Dermis microvascular lymphatic vessel endothelial cell (primary cell): ENCODE results near the gene UBL5. TPM values are rescaled to one million over a fixed set of nuclear protein-coding genes. Genes with fewer than 3 reads are reported as not detected.

Source experiments
- DNase-seq, 2 donors: peaks; one replicate each; pipeline versions ENCODE4 v3.0.0 to v3.0.0-alpha.2; 2010; ENCODE audit warnings: low read depth in 2 of 2
- total RNA-seq: library from RNA; depleted of rRNA; stranded (reverse); fragments of >200 nt; gene quantifications from 2 replicates; pipeline ENCODE4 v1.2.1, GENCODE V29; 2014

The UBL5 gene
- total RNA-seq, 1 donor from 2014 or later, result 223 TPM

DNA sequence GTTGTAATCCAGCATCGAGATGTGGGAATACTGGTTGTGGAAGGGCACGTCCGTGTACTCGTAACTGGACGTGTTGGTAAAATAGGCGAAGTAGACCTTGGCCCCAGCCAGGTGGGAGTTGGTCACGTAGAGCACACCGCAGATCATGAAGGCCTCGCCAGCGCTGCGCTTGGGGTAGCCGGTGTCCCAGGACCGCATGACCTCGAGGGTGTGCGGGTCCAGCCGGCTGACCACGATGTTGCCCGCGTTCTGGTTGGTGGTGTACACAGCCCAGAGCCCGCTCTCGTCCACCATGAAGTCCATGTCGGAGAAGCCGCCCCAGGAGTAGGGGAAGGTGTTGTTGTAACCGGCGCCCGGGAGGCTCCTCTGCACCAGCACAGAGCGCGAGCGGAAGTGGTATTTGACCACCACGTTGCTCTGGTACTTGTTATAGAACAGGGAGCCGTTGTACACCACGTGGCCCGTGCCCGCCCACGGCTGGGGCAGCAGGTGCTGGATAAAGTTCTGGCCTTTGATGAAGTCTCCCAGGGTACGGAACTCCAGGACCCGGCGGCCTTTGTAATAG is 26.6 kb downstream of the UBL5 start:
- no peak for DNase-seq

DNA sequence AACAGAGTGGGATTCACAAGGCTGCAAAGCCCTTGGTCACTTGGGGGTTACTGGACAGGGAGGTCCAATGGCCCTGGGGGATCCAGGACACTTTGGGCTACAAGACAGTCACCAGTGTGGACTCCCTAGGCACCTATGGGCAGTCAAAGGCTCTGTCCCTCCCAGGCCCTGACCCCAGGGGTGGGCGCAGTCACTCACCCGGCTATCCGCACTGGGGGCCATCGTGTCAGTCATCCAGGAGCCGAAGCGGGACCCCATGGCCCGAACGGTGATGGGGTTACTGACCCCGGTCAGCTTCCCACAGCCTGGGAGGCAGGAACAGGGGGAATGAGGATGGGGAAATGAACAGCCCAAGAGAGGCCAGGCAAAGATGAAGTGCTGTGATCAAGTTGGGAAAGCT is 28.9 kb downstream of the UBL5 start:
- DNase-seq, result no peak

DNA sequence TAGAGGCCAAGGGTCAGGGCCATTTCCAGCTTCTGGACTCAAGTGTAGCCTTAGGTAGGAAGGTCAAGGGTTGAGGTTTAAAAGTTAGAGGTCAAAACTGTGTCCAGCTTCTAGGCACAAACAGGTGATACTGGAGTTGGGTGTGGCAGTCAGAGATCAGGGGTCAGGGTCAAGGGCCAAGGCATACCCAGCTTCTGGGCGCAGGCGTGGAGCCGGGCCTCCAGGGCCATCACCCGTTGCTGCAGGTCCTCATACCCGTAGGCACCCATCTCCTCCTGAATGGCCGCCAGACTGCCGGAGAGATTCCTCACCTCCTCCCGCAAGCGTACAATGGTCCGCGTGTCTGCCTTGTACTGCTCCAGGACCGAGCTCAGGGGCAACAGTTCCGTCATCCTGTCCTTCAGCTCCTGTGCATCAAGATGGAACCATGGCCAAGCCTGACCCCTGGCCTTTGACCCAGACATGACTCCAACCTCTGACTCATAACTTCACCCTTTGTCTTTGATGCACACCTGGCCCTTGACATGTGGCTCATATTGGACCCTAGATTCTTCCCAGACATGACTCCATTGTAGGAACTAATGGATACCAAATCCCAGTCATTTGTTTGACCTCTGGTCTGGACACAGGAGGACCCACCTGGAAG is 29.5 kb downstream of the UBL5 start:
- no peak for DNase-seq

GRCh38 chr19:9857920-9858746 is 30.4 kb downstream of the UBL5 start:
- no peak for DNase-seq

DNA sequence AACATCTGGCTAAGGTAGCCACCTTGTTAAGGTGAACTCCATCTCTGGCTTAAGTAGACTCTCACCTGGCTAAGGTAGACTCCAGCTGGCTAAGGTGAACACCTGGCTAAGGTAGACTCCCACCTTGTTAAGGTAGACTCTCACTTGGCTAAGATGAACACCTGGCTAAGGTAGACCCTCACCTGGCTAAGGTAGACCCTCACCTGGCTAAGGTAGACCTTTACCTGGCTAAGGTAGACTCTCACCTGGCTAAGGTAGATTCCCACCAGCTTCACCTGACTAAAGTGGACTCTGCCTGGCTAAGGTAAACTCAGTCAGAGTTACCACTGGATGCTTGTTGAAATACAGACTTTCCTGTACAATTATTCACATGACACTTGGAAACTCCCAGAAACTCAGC is 31.0 kb downstream of the UBL5 start:
- DNase-seq, result no peak

GRCh38 chr19:9860407-9860806 is 32.7 kb downstream of the UBL5 start:
- no peak for DNase-seq

DNA sequence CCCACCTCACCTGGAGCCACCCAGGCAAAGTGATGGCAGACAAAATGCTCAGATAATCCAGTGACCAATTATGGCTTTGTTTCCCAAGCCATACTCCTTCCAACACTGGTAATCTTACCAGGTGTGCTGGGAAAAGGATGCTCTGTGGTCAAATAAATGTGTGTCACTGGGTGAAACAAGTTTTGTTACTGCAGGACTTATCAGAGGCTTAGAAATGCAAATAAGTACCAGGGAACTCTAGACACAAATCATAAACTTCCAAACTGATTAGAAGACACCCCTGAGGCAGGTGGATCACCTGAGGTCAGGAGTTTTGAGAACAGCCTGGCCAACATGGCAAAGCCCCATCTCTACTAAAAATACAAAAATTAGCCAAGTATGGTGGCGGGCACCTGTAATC is 33.8 kb downstream of the UBL5 start:
- no peak for DNase-seq

DNA sequence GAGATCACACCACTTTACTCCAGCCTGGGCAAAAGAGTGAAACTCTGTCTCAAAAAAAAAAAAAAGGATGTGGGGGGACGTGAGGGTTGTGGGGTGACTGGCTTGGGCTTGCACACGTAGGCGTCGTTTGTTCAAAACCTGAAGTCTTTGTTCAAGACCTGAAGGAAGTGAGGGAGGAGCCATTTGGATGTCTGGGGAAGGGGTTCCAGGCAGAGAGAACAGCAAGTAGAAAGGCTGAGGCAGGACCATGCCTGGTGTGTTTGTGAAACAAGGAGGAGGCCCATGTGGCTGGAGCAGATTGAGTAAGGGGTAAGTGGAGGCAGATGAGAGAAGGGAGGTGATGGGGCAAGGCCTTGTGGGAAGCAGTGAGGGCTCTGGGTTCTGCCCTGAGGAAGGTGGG is 35.2 kb downstream of the UBL5 start:
- DNase-seq, result no peak

- DNase-seq, result no peak
These were observed 36.0 kb downstream of the UBL5 start for GRCh38 chr19:9863759-9864158.

- DNase-seq, result no peak
These were observed 38.2 kb downstream of the UBL5 start for GRCh38 chr19:9865732-9866501.

GRCh38 chr19:9868983-9869617 is 41.4 kb downstream of the UBL5 start:
- no peak for DNase-seq

- no peak for DNase-seq
These were observed 44.1 kb downstream of the UBL5 start for GRCh38 chr19:9871626-9872338.

DNA sequence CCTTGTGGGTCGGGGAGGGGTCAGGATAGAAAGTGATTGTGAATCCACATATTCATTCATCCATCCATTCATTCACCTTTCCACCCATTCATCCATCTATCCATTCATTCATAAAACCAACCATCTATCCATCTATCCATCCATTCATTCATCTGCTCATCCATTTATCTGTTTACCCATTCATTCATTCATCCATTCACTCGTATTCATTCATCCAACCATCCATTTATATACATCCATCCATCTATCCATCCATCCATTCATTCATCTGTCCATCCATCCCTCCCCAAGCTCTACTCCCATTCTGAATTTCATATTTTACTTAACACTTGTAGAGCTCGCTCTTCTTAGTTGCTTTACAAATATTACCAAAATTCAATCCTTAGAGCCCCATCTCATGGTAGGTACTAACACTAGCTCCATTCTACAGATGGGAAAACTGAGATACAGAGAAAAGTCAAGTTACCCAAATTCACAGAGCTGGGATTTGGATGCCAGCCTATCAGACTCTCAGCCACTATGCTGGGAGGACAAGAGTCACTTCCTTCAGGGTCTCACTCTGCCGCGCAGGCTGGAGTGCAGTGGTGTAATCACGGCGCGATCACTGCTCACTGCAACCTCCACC is 45.0 kb downstream of the UBL5 start:
- DNase-seq, result no peak

DNA sequence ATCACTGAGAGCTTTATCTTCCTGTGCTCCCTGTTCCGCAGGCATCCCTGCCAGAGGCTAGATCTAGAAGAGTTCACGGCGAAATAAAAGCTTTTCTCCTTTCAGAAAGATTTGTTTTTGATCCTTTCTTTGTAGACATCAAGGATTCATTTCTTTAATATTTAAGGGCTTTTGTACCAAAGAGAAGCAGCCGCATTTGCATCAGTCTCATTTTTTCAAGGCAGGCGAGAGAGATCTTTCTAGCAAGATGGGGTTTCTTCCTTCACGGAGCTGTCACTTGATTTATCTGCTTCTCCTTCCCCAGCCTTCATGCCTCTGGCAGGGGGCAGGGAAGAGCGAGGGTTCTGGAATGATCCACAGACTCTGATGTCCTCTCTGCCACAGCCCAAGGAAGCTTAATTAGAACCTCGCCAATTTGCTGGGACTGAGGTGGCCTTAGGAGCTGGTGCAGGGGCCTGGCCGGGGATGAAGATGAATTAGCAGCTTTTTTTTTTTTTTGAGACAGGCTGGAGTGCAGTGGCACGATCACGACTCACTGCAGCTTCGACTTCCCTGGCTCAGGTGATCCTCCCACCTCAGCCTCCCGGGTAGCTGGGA is 47.4 kb downstream of the UBL5 start:
- no peak for DNase-seq

- no peak for DNase-seq
These were observed 48.1 kb downstream of the UBL5 start for GRCh38 chr19:9875796-9876195.

DNA sequence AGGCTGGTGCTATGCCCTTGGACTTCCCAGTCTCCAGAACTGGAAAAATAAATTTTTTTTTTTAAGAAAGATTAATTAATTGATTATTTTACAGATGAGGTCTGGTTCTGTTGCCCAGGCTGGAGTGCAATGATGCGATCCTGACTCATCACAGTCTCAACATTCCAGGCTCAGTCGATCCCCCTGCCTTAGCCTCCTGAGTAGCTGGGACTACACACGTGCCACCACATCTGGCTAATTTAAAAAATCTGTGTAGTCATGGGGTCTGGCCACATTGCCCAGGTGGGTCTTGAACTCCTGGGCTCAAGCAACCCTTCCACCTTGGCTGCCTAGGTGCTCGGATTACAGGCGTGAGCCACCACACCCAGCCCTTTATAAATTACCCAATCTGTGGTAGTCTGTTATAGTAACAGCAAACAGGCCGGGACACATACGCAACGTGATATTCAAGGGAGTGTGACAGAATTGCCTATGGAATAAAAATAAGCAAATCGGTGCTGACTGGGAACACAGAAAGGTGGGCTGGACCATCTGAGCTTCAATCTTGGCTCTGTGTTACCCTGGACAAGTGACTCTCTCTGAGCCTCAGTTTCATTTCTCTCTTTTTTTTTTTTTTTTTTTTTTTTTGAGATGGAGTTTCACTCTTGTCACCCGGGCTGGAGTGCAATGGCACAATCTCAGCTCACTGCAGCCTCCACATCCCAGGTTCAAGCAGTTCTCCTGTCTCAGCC is 50.2 kb downstream of the UBL5 start:
- DNase-seq, result no peak

DNA sequence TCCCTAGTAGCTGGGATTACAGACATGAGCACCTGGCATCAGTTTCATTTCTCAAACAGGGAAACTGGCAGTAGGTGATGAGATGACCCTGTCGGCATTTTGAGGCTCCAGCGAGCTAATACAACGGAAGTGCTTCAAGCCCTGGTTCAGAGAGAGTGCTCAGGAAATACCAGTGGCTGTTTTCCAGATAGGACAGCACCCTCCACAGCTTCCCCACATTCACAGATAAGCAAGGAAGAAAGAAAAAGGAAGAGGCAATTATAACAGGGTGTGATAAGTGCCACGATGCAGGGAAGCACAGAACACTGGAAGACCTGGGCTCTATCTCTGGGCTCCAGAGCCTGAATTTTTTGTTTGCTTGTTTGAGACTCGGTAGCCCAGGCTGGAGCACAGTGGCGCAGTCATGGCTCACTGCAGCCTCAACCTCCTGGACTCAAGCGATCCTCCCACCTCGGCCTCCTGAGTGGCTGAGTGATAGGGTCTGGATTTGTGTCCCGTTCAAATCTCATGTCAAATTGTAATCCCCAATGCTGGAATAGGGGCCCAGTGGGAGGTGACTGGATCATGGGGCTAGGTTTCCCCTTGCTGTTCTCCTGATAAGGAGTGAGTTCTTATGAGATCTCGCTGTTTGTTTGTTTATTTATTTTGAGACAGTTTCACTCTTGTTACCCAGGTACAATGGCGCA is 50.9 kb downstream of the UBL5 start:
- peak; percentile 9 to 14 for DNase-seq
